GM10266 (cell line): ENCODE measurements around the gene NCKIPSD.

ENCODE experiments used
- DNase-seq: peaks from one replicate; pipeline ENCODE4 v3.0.0; 2012; ENCODE audit errors: extremely low spot score
- CTCF ChIP-seq: IDR thresholded peaks from 2 replicates; pipeline ENCODE4 v1.5.1; 2012; ENCODE audit warnings: mild to moderate bottlenecking, low read depth; ENCODE audit not compliant: control insufficient read depth, insufficient read depth; ENCODE audit errors: missing control alignments

Gene NCKIPSD

GRCh38 chr3:48664929-48665328 lies 20.8 kb downstream of the NCKIPSD start:
- TF ChIP-seq CTCF: no peak
- no peak for DNase-seq

GRCh38 chr3:48664313-48664644 lies 21.4 kb downstream of the NCKIPSD start:
- no peak for DNase-seq
- TF ChIP-seq CTCF: no peak

GRCh38 chr3:48663489-48664312 lies 22.0 kb downstream of the NCKIPSD start:
- peak; percentile 78 for TF ChIP-seq CTCF
- peak; percentile 99 for DNase-seq

DNA sequence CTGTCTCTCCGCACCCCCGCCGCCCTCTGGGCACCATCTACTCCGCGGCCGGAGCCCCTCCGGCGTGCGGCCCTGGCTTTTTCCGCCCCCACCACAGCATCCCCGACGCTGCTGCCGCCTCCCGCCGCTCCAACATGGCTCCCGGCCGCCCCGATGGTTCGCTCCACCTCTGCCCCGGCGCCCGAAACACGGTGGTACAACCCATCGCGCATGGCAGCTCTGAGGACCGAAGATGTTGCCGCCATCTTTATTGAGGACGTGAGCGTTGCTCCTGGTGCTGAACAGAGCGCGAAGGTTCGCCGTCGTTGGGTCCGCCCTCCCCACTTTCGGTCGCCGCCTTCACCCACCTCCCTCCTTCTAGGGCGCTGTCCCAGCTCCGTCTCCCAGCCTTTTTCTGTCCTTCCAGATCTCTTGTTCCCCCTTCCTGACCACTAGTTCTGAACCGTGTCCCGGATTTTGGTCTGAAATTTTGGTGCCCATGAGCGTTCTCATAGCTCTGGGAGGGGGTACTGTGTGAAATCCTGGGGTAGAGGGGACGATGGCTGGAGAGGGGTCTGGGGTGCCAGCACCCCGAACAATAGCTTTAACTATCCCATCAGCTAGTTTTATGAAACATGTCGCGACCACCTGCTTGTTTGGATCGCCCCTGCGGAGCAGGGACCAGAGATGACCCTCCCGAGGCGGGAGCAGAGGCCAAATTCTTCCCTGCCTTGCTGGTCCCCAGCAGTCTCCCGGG lies 22.8 kb downstream of the NCKIPSD start, which contains the start of gene CELSR3:
TSS of gene CELSR3 (minus strand) at position 134 of the 736 bp plus-strand sequence. CDS start 252 bp downstream, outside the sequence.
- peak; percentile 79 for DNase-seq
- no peak for TF ChIP-seq CTCF

GRCh38 chr3:48662145-48662752 lies 23.5 kb downstream of the NCKIPSD start:
- TF ChIP-seq CTCF: no peak
- DNase-seq: no peak

DNA sequence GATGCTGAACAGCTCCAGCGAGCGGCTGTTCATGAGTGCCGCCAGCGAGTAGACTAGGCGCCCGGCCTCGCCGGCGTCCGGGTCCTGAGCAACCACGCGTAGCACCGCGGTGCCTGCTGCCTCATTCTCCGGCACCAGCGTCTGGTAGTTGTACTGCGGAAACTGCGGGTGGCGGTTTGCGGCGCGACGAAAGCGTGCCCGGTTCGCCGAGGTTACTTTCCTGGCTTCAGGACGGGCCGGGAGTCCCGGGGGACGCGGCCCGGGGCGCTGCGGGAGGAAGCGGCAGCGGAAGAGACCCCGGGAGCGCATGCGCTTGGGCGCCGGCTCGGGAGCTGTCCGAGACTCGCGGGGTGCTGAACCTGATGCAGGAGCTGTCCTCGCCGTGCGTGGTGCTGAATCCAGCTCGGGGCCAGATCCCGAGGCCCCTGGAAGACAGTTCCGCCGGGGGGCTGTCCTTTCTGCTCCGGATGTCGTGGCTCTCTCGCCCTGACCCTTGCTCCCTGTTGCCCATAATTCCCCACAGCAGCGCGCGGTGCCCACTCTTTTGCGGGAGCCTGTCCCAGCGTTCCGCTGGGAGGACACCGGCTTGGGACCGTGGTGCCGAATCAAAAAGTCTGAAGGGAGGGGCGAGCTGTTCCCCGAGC lies 24.1 kb downstream of the NCKIPSD start:
- DNase-seq: peak; percentile 94

More for the DNA sequence above, 24.1 kb downstream of the NCKIPSD start:
- TF ChIP-seq CTCF: no peak
